ENCODE data around the gene MAP4K3. TPM values are rescaled to one million over a fixed set of nuclear protein-coding genes. Genes with fewer than 3 reads are reported as not detected.

Gene MAP4K3
- total RNA-seq, 3 donors from 2014 or later: 56.2 to 101 (median 69.8) TPM

GRCh38 chr2:39483534-39483933 lies 46.4 kb upstream of the MAP4K3 start:
- no peaks in the 10 kb centered on the region for H3K4me1 ChIP-seq
- intact Hi-C loops (cut with DNase I; ENCODE audit: low total_unique reads): no loop called here
- H3K27me3 ChIP-seq: no peaks in the 10 kb centered on the region
- no peak for DNase-seq (ENCODE audit: low spot score in 2 of 2)
- no peaks in the 10 kb centered on the region for H3K36me3 ChIP-seq
- H3K4me3 ChIP-seq: no peak overlapping the region
- no peak overlapping the region for H3K27ac ChIP-seq
- no peaks in the 10 kb centered on the region for H3K9me3 ChIP-seq
- TF ChIP-seq, protein P1, sequence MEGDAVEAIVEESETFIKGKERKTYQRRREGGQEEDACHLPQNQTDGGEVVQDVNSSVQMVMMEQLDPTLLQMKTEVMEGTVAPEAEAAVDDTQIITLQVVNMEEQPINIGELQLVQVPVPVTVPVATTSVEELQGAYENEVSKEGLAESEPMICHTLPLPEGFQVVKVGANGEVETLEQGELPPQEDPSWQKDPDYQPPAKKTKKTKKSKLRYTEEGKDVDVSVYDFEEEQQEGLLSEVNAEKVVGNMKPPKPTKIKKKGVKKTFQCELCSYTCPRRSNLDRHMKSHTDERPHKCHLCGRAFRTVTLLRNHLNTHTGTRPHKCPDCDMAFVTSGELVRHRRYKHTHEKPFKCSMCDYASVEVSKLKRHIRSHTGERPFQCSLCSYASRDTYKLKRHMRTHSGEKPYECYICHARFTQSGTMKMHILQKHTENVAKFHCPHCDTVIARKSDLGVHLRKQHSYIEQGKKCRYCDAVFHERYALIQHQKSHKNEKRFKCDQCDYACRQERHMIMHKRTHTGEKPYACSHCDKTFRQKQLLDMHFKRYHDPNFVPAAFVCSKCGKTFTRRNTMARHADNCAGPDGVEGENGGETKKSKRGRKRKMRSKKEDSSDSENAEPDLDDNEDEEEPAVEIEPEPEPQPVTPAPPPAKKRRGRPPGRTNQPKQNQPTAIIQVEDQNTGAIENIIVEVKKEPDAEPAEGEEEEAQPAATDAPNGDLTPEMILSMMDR (IDR thresholded peaks at IDR 0.05): no peak
- TF ChIP-seq POLR2A (IDR thresholded peaks at IDR 0.05): no peak
- TF ChIP-seq POLR2AphosphoS5 (IDR thresholded peaks at IDR 0.05): no peak

DNA sequence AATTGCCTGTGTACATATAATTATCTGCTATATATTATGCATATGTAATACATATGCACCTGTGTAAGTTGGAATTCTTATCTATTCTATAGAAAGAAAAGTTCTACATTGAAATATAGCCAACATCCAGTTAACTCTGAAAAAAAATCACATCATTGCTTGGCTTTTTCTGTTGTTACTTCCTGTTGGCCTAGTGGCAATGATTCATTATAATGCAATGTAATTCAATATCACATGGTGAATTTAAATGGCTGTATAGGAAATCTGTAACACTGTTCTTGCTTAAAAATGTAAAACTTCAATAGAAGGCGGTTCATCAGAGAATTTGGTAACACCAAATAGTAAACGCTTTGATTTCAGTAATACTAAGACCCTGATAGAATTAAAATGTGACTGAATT lies 44.5 kb upstream of the MAP4K3 start:
- no peaks in the 10 kb centered on the region for H3K36me3 ChIP-seq
- H3K4me3 ChIP-seq: no peak overlapping the region
- H3K4me1 ChIP-seq: no peaks in the 10 kb centered on the region
- no peaks in the 10 kb centered on the region for H3K9me3 ChIP-seq
- no peaks in the 10 kb centered on the region for H3K27me3 ChIP-seq
- intact Hi-C loops (cut with DNase I; ENCODE audit: low total_unique reads): no loop called here
- TF ChIP-seq, protein P1 (IDR thresholded peaks at IDR 0.05): no peak
- TF ChIP-seq POLR2AphosphoS5 (IDR thresholded peaks at IDR 0.05): no peak
- no peak for TF ChIP-seq POLR2A (IDR thresholded peaks at IDR 0.05)
- no peak overlapping the region for H3K27ac ChIP-seq
- DNase-seq (ENCODE audit: low spot score in 2 of 2): no peak

- Histone ChIP-seq H3K27ac (no peak overlapping the region), H3K27me3 (no peaks in the 10 kb centered on the region), H3K9me3 (no peaks in the 10 kb centered on the region), H3K36me3 (no peaks in the 10 kb centered on the region), H3K4me3 (no peak overlapping the region), H3K4me1 (no peaks in the 10 kb centered on the region)
- TF ChIP-seq, protein P1 (IDR thresholded peaks at IDR 0.05): no peak
- TF ChIP-seq POLR2AphosphoS5 (IDR thresholded peaks at IDR 0.05): no peak
- intact Hi-C loops (cut with DNase I; ENCODE audit: low total_unique reads): no loop called here
- no peak for DNase-seq (ENCODE audit: low spot score in 2 of 2)
These were observed 42.6 kb upstream of the MAP4K3 start for GRCh38 chr2:39479696-39480095.

DNA sequence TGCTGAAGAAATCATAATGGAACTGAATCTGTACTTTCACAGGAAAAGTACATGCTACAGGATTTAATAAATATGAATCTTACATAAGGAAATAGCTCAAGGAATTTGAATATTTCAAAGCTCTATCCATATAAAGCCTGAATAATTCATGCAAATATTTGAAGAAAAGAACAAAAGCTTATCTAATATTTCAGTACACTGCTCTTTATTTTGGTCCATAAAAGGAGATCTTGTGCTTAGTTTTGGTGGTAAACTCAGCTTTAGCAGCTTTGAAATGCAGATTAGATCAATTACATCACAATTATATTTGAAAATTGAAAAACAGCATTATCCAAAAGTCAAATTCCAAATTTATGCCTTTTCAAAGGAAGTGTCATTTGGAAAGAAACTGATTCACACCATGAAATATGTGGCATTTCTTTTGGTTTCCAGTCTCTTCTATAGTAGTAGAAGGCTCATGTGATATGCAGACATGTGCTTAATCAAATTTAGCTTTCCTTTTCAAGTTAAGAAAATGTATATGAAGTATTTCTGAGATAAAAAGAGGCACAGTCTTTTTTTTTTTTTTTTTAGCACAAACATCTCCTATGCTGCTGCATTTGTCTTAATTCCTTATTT lies 42.1 kb upstream of the MAP4K3 start:
- no peaks in the 10 kb centered on the region for H3K27me3 ChIP-seq
- no peak overlapping the region for H3K4me3 ChIP-seq
- no peaks in the 10 kb centered on the region for H3K36me3 ChIP-seq
- no peak overlapping the region for H3K27ac ChIP-seq
- intact Hi-C loops (cut with DNase I; ENCODE audit: low total_unique reads): no loop called here
- TF ChIP-seq, protein P1 (IDR thresholded peaks at IDR 0.05): no peak
- TF ChIP-seq POLR2AphosphoS5 (IDR thresholded peaks at IDR 0.05) (no peak), POLR2A (IDR thresholded peaks at IDR 0.05) (no peak)
- H3K4me1 ChIP-seq: no peaks in the 10 kb centered on the region
- no peak for DNase-seq (ENCODE audit: low spot score in 2 of 2)
- H3K9me3 ChIP-seq: no peaks in the 10 kb centered on the region

GRCh38 chr2:39476524-39476923 lies 39.4 kb upstream of the MAP4K3 start:
- no peak for TF ChIP-seq POLR2AphosphoS5 (IDR thresholded peaks at IDR 0.05)
- intact Hi-C loops (cut with DNase I; ENCODE audit: low total_unique reads): no loop called here
- Histone ChIP-seq H3K4me3 (no peak overlapping the region), H3K4me1 (no peaks in the 10 kb centered on the region), H3K27ac (no peak overlapping the region), H3K36me3 (no peaks in the 10 kb centered on the region), H3K27me3 (no peaks in the 10 kb centered on the region), H3K9me3 (no peaks in the 10 kb centered on the region)
- no peak for DNase-seq (ENCODE audit: low spot score in 2 of 2)

GRCh38 chr2:39475006-39475405 lies 37.9 kb upstream of the MAP4K3 start:
- TF ChIP-seq POLR2AphosphoS5 (IDR thresholded peaks at IDR 0.05): no peak
- no peak for TF ChIP-seq POLR2A (IDR thresholded peaks at IDR 0.05)
- TF ChIP-seq, protein P1 (IDR thresholded peaks at IDR 0.05): no peak
- no peaks in the 10 kb centered on the region for H3K4me1 ChIP-seq
- H3K27me3 ChIP-seq: no peaks in the 10 kb centered on the region
- no peak for DNase-seq (ENCODE audit: low spot score in 2 of 2)
- no peaks in the 10 kb centered on the region for H3K9me3 ChIP-seq
- intact Hi-C loops (cut with DNase I; ENCODE audit: low total_unique reads): no loop called here
- H3K36me3 ChIP-seq: no peaks in the 10 kb centered on the region
- H3K27ac ChIP-seq: no peak overlapping the region
- no peak overlapping the region for H3K4me3 ChIP-seq

Measured in breast epithelium (tissue), 4 donors.